Body of pancreas (tissue), 4 donors: Measurements from ENCODE around the gene BCAM.

Experiments used
- POLR2A ChIP-seq, 3 donors: fragments of 450-650 bp; IDR thresholded peaks; one replicate each; pipeline ENCODE4 v1.6.1; 2016; ENCODE audit warnings: antibody characterized with exemption in 3 of 3, mild to moderate bottlenecking in 2 of 3
- TF ChIP-seq, protein P1 (sequence below), 7 experiments: fragments of 450-650 bp in 4 of 7; fragments of 200-600 bp in 3 of 7; sonication (generic) in 3 of 7; IDR thresholded peaks; one replicate each; pipeline ENCODE4 v1.5.1; 2016 to 2019; ENCODE audit warnings: antibody characterized with exemption in 7 of 7

GRCh38 chr19:44800461-44800860 lies 8.4 kb upstream of the BCAM start:
- TF ChIP-seq, protein P1, sequence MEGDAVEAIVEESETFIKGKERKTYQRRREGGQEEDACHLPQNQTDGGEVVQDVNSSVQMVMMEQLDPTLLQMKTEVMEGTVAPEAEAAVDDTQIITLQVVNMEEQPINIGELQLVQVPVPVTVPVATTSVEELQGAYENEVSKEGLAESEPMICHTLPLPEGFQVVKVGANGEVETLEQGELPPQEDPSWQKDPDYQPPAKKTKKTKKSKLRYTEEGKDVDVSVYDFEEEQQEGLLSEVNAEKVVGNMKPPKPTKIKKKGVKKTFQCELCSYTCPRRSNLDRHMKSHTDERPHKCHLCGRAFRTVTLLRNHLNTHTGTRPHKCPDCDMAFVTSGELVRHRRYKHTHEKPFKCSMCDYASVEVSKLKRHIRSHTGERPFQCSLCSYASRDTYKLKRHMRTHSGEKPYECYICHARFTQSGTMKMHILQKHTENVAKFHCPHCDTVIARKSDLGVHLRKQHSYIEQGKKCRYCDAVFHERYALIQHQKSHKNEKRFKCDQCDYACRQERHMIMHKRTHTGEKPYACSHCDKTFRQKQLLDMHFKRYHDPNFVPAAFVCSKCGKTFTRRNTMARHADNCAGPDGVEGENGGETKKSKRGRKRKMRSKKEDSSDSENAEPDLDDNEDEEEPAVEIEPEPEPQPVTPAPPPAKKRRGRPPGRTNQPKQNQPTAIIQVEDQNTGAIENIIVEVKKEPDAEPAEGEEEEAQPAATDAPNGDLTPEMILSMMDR (IDR thresholded peaks at IDR 0.05), result peak; percentile 86 to 99 (median 96)
- TF ChIP-seq POLR2A (IDR thresholded peaks at IDR 0.05), result no peak
